Ovary (tissue), 3 donors: Measurements from ENCODE around the gene CEP131.

Experiments used
- EP300 ChIP-seq: sonication (generic); formaldehyde crosslinking; IDR thresholded peaks from one replicate; pipeline ENCODE4 v1.6.1; 2017; ENCODE audit warnings: antibody characterized with exemption
- POLR2A ChIP-seq: fragments of 450-650 bp; IDR thresholded peaks from one replicate; pipeline ENCODE4 v1.6.1; 2017; ENCODE audit warnings: antibody characterized with exemption, mild to moderate bottlenecking, moderate library complexity
- TF ChIP-seq, protein P1 (sequence below), 3 donors: fragments of 450-650 bp in 2 of 3; fragments of 200-600 bp in 1 of 3; IDR thresholded peaks; one replicate each; pipeline versions ENCODE4 v1.5.1 to v1.8.0; 2016 to 2022; ENCODE audit warnings: antibody characterized with exemption in 3 of 3, mild to moderate bottlenecking in 1 of 3
- donor health status: DM: no; HTN: no; CAD: no.

GRCh38 chr17:81236784-81237183 lies 14.0 kb upstream of the CEP131 start:
- TF ChIP-seq, protein P1, sequence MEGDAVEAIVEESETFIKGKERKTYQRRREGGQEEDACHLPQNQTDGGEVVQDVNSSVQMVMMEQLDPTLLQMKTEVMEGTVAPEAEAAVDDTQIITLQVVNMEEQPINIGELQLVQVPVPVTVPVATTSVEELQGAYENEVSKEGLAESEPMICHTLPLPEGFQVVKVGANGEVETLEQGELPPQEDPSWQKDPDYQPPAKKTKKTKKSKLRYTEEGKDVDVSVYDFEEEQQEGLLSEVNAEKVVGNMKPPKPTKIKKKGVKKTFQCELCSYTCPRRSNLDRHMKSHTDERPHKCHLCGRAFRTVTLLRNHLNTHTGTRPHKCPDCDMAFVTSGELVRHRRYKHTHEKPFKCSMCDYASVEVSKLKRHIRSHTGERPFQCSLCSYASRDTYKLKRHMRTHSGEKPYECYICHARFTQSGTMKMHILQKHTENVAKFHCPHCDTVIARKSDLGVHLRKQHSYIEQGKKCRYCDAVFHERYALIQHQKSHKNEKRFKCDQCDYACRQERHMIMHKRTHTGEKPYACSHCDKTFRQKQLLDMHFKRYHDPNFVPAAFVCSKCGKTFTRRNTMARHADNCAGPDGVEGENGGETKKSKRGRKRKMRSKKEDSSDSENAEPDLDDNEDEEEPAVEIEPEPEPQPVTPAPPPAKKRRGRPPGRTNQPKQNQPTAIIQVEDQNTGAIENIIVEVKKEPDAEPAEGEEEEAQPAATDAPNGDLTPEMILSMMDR (IDR thresholded peaks at IDR 0.05): no peak
- TF ChIP-seq POLR2A (no peak), EP300 (no peak)
